Activated CD4-positive, alpha-beta T cell treated with anti-CD3 and anti-CD28 coated beads, Interleukin-2, amount 10 ng/mL, durations not matched to agents 7 days and 5 days (primary cell): ENCODE measurements around the gene ZEB2. TPM values are rescaled to one million over a fixed set of nuclear protein-coding genes. Genes with fewer than 3 reads are reported as not detected.

Experiments used
- CTCF ChIA-PET: fragments of 350-600 bp; sonication (Branson Sonifier 250); formaldehyde crosslinking; loops from one replicate; lab custom pipeline; 2021; ENCODE audit warnings: antibody characterized with exemption; lab: Charles Lee
- POLR2A ChIA-PET: fragments of 350-600 bp; sonication (Branson Sonifier 250); formaldehyde crosslinking; loops from one replicate; lab custom pipeline; 2021; ENCODE audit warnings: antibody characterized with exemption; lab: Charles Lee
- DNase-seq: peaks from one replicate; pipeline ENCODE4 v3.0.0-alpha.2; 2020
- H3K27ac Mint-ChIP-seq: one replicate; pipeline ENCODE4 v1.8.0; 2021; ENCODE audit warnings: mild to moderate bottlenecking, moderate library complexity, mixed read lengths
- H3K27me3 Mint-ChIP-seq: one replicate; pipeline ENCODE4 v1.8.0; 2021; ENCODE audit warnings: mixed read lengths
- H3K36me3 Mint-ChIP-seq: one replicate; pipeline ENCODE4 v1.8.0; 2021; ENCODE audit warnings: low read depth, mixed read lengths
- H3K4me1 Mint-ChIP-seq: one replicate; pipeline ENCODE4 v1.8.0; 2021; ENCODE audit warnings: mixed read lengths
- H3K4me3 Mint-ChIP-seq: one replicate; pipeline ENCODE4 v1.8.0; 2021; ENCODE audit warnings: mild to moderate bottlenecking, moderate library complexity, mixed read lengths
- H3K9me3 Mint-ChIP-seq: one replicate; pipeline ENCODE4 v1.8.0; 2021; ENCODE audit warnings: mixed read lengths
- total RNA-seq, 2 experiments: library from RNA; stranded (reverse); gene quantifications; one replicate each; pipeline ENCODE4 v1.2.3, GENCODE V29; 2021

ZEB2 gene
- total RNA-seq, 2 experiments from 2014 or later = 3.3 to 3.5 TPM

GRCh38 chr2:144382849-144383248 lies 137.1 kb downstream of the ZEB2 start:
- Mint-ChIP-seq H3K27me3 (peaks cover 13% of the 10 kb centered on the region), H3K36me3 (peaks cover 1% of the 10 kb centered on the region), H3K4me1 (peaks cover 22% of the 10 kb centered on the region), H3K9me3 (peaks cover 5% of the 10 kb centered on the region), H3K27ac (no peak overlapping the region), H3K4me3 (no peak overlapping the region)
- POLR2A ChIA-PET = no interaction called here
- CTCF ChIA-PET = interaction anchor here (1.0 kb wide), 1 partner anchor 20 kb away, joined by 3 read pairs; no protein-coding TSS in a partner anchor
- DNase-seq = peak; percentile 38

GRCh38 chr2:144381716-144382115 lies 138.2 kb downstream of the ZEB2 start:
- peaks cover 5% of the 10 kb centered on the region for H3K9me3 Mint-ChIP-seq
- H3K27ac Mint-ChIP-seq = no peak overlapping the region
- H3K4me1 Mint-ChIP-seq = peaks cover 22% of the 10 kb centered on the region
- peaks cover 13% of the 10 kb centered on the region for H3K27me3 Mint-ChIP-seq
- peaks cover 1% of the 10 kb centered on the region for H3K36me3 Mint-ChIP-seq
- CTCF ChIA-PET = interaction anchor here (0.6 kb wide), 1 partner anchor 32 kb away, joined by 3 read pairs; no protein-coding TSS in a partner anchor
- no peak overlapping the region for H3K4me3 Mint-ChIP-seq
- POLR2A ChIA-PET = no interaction called here
- no peak for DNase-seq

- H3K36me3 Mint-ChIP-seq = peaks cover 1% of the 10 kb centered on the region
- peaks cover 5% of the 10 kb centered on the region for H3K9me3 Mint-ChIP-seq
- DNase-seq = no peak
- POLR2A ChIA-PET = no interaction called here
- H3K27me3 Mint-ChIP-seq = peaks cover 12% of the 10 kb centered on the region
- H3K27ac Mint-ChIP-seq = no peak overlapping the region
- H3K4me1 Mint-ChIP-seq = peaks cover 22% of the 10 kb centered on the region
- CTCF ChIA-PET = interaction anchor here (0.6 kb wide), 1 partner anchor 217 kb away, joined by 3 read pairs; no protein-coding TSS in a partner anchor
- no peak overlapping the region for H3K4me3 Mint-ChIP-seq
Observed at GRCh38 chr2:144379851-144380311, 140.0 kb downstream of the ZEB2 start.

- Mint-ChIP-seq H3K9me3 (peaks cover 5% of the 10 kb centered on the region), H3K4me1 (peaks cover 19% of the 10 kb centered on the region), H3K36me3 (peaks cover 1% of the 10 kb centered on the region), H3K27me3 (peaks cover 13% of the 10 kb centered on the region), H3K27ac (no peak overlapping the region), H3K4me3 (no peak overlapping the region)
- ChIA-PET CTCF (no interaction called here), POLR2A (no interaction called here)
- DNase-seq = no peak
Observed at GRCh38 chr2:144378551-144378950, 141.4 kb downstream of the ZEB2 start.

GRCh38 chr2:144377914-144378313 lies 142.0 kb downstream of the ZEB2 start:
- no peak overlapping the region for H3K4me3 Mint-ChIP-seq
- ChIA-PET POLR2A (no interaction called here), CTCF (no interaction called here)

GRCh38 chr2:144376926-144377325 lies 143.0 kb downstream of the ZEB2 start:
- H3K9me3 Mint-ChIP-seq = peaks cover 5% of the 10 kb centered on the region
- no peak for DNase-seq
- H3K27me3 Mint-ChIP-seq = peaks cover 18% of the 10 kb centered on the region
- H3K36me3 Mint-ChIP-seq = no peaks in the 10 kb centered on the region
- POLR2A ChIA-PET = no interaction called here
- no peak overlapping the region for H3K4me3 Mint-ChIP-seq
- no peak overlapping the region for H3K27ac Mint-ChIP-seq
- CTCF ChIA-PET = interaction anchor here (1.1 kb wide), 1 partner anchor 11 kb away, joined by 3 read pairs; no protein-coding TSS in a partner anchor
- peaks cover 4% of the 10 kb centered on the region for H3K4me1 Mint-ChIP-seq

More at GRCh38 chr2:144377914-144378313, 142.0 kb downstream of the ZEB2 start:
- peaks cover 5% of the 10 kb centered on the region for H3K9me3 Mint-ChIP-seq
- no peak for DNase-seq
- H3K27ac Mint-ChIP-seq = no peak overlapping the region
- peaks cover 1% of the 10 kb centered on the region for H3K36me3 Mint-ChIP-seq
- peaks cover 14% of the 10 kb centered on the region for H3K4me1 Mint-ChIP-seq
- H3K27me3 Mint-ChIP-seq = peaks cover 13% of the 10 kb centered on the region

- no peaks in the 10 kb centered on the region for H3K36me3 Mint-ChIP-seq
- ChIA-PET POLR2A (no interaction called here), CTCF (interaction anchor here (1.1 kb wide), 1 partner anchor 11 kb away, joined by 3 read pairs; no protein-coding TSS in a partner anchor)
- H3K9me3 Mint-ChIP-seq = peaks cover 5% of the 10 kb centered on the region
- no peak for DNase-seq
- peaks cover 1% of the 10 kb centered on the region for H3K4me1 Mint-ChIP-seq
- H3K4me3 Mint-ChIP-seq = no peak overlapping the region
- H3K27me3 Mint-ChIP-seq = peaks cover 14% of the 10 kb centered on the region
- H3K27ac Mint-ChIP-seq = no peak overlapping the region
Observed at GRCh38 chr2:144376460-144376859, 143.5 kb downstream of the ZEB2 start.

- Mint-ChIP-seq H3K36me3 (no peaks in the 10 kb centered on the region), H3K4me1 (peaks cover 4% of the 10 kb centered on the region), H3K4me3 (no peak overlapping the region), H3K27ac (no peak overlapping the region), H3K27me3 (peaks cover 10% of the 10 kb centered on the region), H3K9me3 (no peaks in the 10 kb centered on the region)
- no peak for DNase-seq
- ChIA-PET CTCF (interaction anchor here (1.0 kb wide), 1 partner anchor 117 kb away, joined by 3 read pairs; no protein-coding TSS in a partner anchor), POLR2A (interaction anchor here (0.6 kb wide), 1 partner anchor 172 kb away, joined by 3 read pairs; no protein-coding TSS in a partner anchor)
Observed at GRCh38 chr2:144374163-144374661, 145.7 kb downstream of the ZEB2 start.

GRCh38 chr2:144372410-144373080 lies 147.4 kb downstream of the ZEB2 start:
- DNase-seq = no peak
- ChIA-PET POLR2A (no interaction called here), CTCF (interaction anchor here (0.6 to 0.7 kb wide), 3 partner anchors 24 to 1079 kb away, joined by 3 to 4 read pairs (median 4); no protein-coding TSS in a partner anchor)
- Mint-ChIP-seq H3K36me3 (no peaks in the 10 kb centered on the region), H3K27me3 (peaks cover 10% of the 10 kb centered on the region), H3K4me3 (no peak overlapping the region), H3K9me3 (no peaks in the 10 kb centered on the region), H3K27ac (no peak overlapping the region), H3K4me1 (peaks cover 4% of the 10 kb centered on the region)

- POLR2A ChIA-PET = no interaction called here
- DNase-seq = no peak
- Mint-ChIP-seq H3K4me3 (no peak overlapping the region), H3K27ac (no peak overlapping the region), H3K36me3 (no peaks in the 10 kb centered on the region), H3K27me3 (peaks cover 9% of the 10 kb centered on the region), H3K4me1 (peaks cover 4% of the 10 kb centered on the region), H3K9me3 (no peaks in the 10 kb centered on the region)
- CTCF ChIA-PET = interaction anchor here (1.0 kb wide), 1 partner anchor 61 kb away, joined by 3 read pairs; no protein-coding TSS in a partner anchor
Observed at GRCh38 chr2:144370937-144371584, 148.9 kb downstream of the ZEB2 start.

GRCh38 chr2:144369416-144369815 lies 150.5 kb downstream of the ZEB2 start:
- peaks cover 8% of the 10 kb centered on the region for H3K27me3 Mint-ChIP-seq
- POLR2A ChIA-PET = no interaction called here
- H3K36me3 Mint-ChIP-seq = no peaks in the 10 kb centered on the region
- H3K4me1 Mint-ChIP-seq = peaks cover 2% of the 10 kb centered on the region
- H3K9me3 Mint-ChIP-seq = no peaks in the 10 kb centered on the region
- no peak for DNase-seq
- no peak overlapping the region for H3K4me3 Mint-ChIP-seq
- CTCF ChIA-PET = interaction anchor here (1.1 kb wide), 1 partner anchor 128 kb away, joined by 3 read pairs; no protein-coding TSS in a partner anchor
- peak overlapping the region; percentile 17 for H3K27ac Mint-ChIP-seq

GRCh38 chr2:144366825-144367429 lies 153.0 kb downstream of the ZEB2 start:
- H3K27ac Mint-ChIP-seq = no peak overlapping the region
- H3K27me3 Mint-ChIP-seq = no peaks in the 10 kb centered on the region
- H3K9me3 Mint-ChIP-seq = no peaks in the 10 kb centered on the region
- H3K4me3 Mint-ChIP-seq = no peak overlapping the region
- H3K36me3 Mint-ChIP-seq = no peaks in the 10 kb centered on the region
- no peak for DNase-seq
- CTCF ChIA-PET = interaction anchor here (0.6 to 1.4 kb wide), 3 partner anchors 12 to 58 kb away, joined by 3 to 4 read pairs (median 3); no protein-coding TSS in a partner anchor
- POLR2A ChIA-PET = no interaction called here
- H3K4me1 Mint-ChIP-seq = peaks cover 2% of the 10 kb centered on the region
